HG03060 (cell line): ENCODE data around the gene ALPP.
"Not testable (repeated sequence)": the region's sequence is repeated elsewhere in the genome, so short reads cannot be mapped to it uniquely, and the experiment has no call there.

Source experiments
- ATAC-seq: cut with Tn5 transposase; IDR thresholded peaks from one replicate; pipeline ENCODE4 v1.9.1; 2021; ENCODE audit warnings: low read depth, moderate number of reproducible peaks; ENCODE audit not compliant: unreplicated experiment

Gene ALPP

GRCh38 chr2:232363064-232363783, 15.3 kb upstream of the ALPP start:
- not testable (repeated sequence) for ATAC-seq

DNA sequence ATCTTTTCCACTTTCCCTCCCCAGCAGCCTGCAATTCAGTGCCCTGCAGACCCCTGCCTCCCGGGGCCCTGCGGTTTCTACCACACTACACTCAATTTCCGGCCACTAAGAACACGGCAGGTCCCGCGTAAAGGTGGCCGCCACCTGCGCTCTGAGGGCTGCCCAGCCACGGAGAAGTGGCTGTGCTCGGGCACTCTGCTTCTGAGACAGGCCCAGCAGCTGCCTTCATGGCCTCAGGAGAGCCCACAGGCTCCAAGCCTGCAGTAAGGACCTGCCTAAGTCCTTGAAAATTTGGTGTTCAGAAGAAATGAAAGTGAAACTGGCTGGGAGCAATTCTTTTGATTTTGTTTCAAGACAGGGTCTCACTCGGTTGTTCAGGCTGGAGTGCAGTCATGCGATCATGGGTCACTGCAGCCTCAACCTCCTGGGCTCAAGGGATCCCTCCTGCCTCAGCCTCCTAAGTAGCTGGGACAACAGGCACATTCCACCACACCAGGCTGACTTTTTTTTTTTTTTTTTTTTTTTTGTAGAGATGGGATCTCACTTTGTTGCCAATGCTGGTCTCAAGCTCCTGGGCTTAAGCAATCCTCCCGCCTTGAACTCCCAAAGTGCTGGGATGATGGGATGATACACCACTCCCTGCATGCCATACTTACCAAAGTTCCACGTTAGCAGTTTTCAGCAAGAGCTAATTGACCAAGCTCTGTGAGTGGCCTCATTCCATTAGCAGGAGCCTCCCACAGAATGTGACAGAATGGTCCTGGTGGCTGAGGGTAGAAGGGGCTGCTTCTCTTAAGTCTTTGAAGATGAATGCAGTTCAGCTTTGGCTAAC, 14.6 kb upstream of the ALPP start:
- no peak for ATAC-seq

GRCh38 chr2:232364806-232365594, 13.6 kb upstream of the ALPP start:
- not testable (repeated sequence) for ATAC-seq

- no peak for ATAC-seq
Measured at GRCh38 chr2:232365621-232366321, 12.8 kb upstream of the ALPP start.

DNA sequence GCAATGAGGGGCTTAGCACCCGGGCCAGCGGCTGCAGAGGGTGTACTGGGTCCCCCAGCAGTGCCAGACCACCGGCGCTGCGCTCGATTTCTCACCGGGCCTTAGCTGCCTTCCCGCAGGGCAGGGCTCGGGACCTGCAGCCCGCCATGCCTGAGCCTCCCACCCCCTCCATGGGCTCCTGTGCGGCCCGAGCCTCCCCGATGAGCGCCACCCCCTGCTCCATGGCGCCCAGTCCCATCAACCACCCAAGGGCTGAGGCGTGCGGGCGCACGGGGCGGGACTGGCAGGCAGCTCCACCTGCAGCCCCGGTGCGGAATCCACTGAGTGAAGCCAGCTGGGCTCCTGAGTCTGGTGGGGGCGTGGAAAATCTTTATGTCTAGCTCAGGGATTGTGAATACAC, 12.1 kb upstream of the ALPP start:
- not testable (repeated sequence) for ATAC-seq

- ATAC-seq: no peak
Measured at GRCh38 chr2:232367016-232367415, 11.5 kb upstream of the ALPP start.

GRCh38 chr2:232367591-232368233, 10.8 kb upstream of the ALPP start:
- ATAC-seq: no peak

DNA sequence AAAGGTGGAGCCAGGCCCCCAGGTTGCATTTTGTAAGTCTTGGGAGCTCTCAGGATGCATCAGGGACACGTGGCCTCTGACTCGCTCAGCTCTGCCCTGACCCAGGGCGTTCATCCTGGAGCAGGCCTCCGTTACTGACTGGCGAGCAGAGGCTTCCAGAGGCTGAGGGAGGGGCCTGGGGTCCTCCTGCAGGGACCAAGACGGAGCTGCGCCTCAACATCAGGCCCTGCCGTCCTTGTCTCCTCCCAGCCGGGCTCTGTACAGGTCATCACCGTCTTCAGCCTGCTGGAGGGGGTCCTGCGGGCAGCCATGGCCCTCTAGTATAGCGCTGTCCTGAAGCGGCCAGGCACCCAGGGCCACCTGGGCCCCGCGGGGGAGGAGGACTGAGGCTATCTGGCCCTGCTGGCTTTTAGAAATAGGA, 10.2 kb upstream of the ALPP start:
- ATAC-seq: no peak

- ATAC-seq: no peak
Measured at GRCh38 chr2:232369126-232369951, 9.2 kb upstream of the ALPP start.

GRCh38 chr2:232370007-232370406, 8.5 kb upstream of the ALPP start:
- ATAC-seq: not testable (repeated sequence)

GRCh38 chr2:232372231-232373208, 6.0 kb upstream of the ALPP start:
- ATAC-seq: no peak

GRCh38 chr2:232374356-232374755, 4.2 kb upstream of the ALPP start:
- ATAC-seq: no peak

GRCh38 chr2:232375164-232375563, 3.4 kb upstream of the ALPP start:
- no peak for ATAC-seq

GRCh38 chr2:232376260-232376659, 2.3 kb upstream of the ALPP start:
- ATAC-seq: no peak

- ATAC-seq: no peak
Measured at GRCh38 chr2:232376713-232377112, 1.8 kb upstream of the ALPP start.

GRCh38 chr2:232377319-232377718, 1.2 kb upstream of the ALPP start:
- ATAC-seq: no peak

DNA sequence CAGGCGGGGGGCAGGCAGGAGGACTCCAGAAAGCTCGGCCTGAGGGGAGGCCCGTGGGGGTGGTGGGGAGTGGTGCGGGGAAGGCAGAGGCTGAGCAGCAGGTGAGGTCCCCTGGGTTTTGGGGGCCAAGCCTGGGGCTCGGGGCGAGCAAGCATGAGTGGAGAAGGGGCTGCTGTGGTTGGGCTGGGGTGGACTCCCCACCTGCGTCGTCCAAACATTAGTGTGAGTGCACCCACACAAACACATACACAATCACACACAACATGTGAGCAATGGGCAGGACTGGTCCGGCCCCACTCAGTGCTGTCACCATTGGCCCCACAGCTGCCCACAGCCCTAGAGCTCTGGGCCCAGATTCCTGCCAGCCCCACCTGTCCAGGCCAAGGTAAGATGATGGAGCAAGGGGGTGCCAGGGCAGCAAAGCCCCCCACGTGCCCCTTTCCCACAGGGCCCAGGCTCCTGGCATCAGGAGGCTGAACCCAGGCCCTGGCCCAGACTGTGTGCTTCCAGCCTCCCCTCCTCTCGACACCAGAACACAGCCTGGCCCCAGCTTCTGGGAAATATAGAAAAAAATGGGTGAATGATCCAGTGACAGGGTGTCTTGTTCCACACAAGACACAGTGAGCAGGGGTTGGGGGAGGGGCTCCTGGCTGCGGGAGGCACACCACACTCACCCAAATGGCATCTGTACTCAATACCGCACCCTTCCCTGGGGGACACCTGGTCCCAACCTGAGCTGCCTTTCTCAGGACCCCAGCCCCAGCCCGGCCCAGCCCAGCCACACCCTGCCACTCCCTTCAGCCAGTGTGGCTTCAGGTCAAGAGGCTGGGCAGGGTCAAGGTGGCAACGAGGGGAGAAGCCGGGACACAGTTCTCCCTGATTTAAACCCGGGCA, 463 bp upstream of the ALPP start:
- no peak for ATAC-seq
